GM21447 (cell line): ENCODE results near the gene PML.
A peak's percentile ranks its signal among the peaks of the same experiment; 100 is the strongest.
"Not testable (repeated sequence)": the region's sequence is repeated elsewhere in the genome, so short reads cannot be mapped to it uniquely, and the experiment has no call there.

Experiments used
- ATAC-seq: cut with Tn5 transposase; IDR thresholded peaks from one replicate; pipeline ENCODE4 v1.9.1; 2021; ENCODE audit not compliant: unreplicated experiment

The PML gene

GRCh38 chr15:73959012-73959581, 35.4 kb upstream of the PML start:
- no peak for ATAC-seq

GRCh38 chr15:73959801-73960200, 34.7 kb upstream of the PML start:
- ATAC-seq = no peak

- not testable (repeated sequence) for ATAC-seq
Observed at GRCh38 chr15:73960472-73961070, 33.9 kb upstream of the PML start.

- no peak for ATAC-seq
Observed at GRCh38 chr15:73962433-73962832, 32.1 kb upstream of the PML start.

GRCh38 chr15:73964736-73965093, 29.8 kb upstream of the PML start:
- peak; percentile 62 for ATAC-seq

- peak; percentile 22 for ATAC-seq
Observed at GRCh38 chr15:73965094-73965757, 29.3 kb upstream of the PML start.

GRCh38 chr15:73965758-73966113, 28.8 kb upstream of the PML start:
- peak; percentile 64 for ATAC-seq

GRCh38 chr15:73968461-73968860, 26.1 kb upstream of the PML start:
- no peak for ATAC-seq

- ATAC-seq = no peak
Observed at GRCh38 chr15:73969151-73969759, 25.3 kb upstream of the PML start.

- no peak for ATAC-seq
Observed at GRCh38 chr15:73972984-73973682, 21.4 kb upstream of the PML start.

GRCh38 chr15:73973683-73974200, 20.8 kb upstream of the PML start:
- not testable (repeated sequence) for ATAC-seq

- ATAC-seq = not testable (repeated sequence)
Observed at GRCh38 chr15:73975440-73976125, 18.9 kb upstream of the PML start.

GRCh38 chr15:73978896-73979295, 15.6 kb upstream of the PML start:
- ATAC-seq = no peak

- no peak for ATAC-seq
Observed at GRCh38 chr15:73979636-73980035, 14.9 kb upstream of the PML start.

GRCh38 chr15:73981761-73982221, 12.7 kb upstream of the PML start:
- no peak for ATAC-seq

- peak; percentile 57 for ATAC-seq
Observed at GRCh38 chr15:73982222-73982962, 12.1 kb upstream of the PML start.

GRCh38 chr15:73983211-73983727, 11.2 kb upstream of the PML start:
- ATAC-seq = no peak

- ATAC-seq = no peak
Observed at GRCh38 chr15:73983773-73984172, 10.7 kb upstream of the PML start.

- no peak for ATAC-seq
Observed at GRCh38 chr15:73984208-73984979, 10.1 kb upstream of the PML start.
